Heart right ventricle (tissue), 16 donors: Measurements from ENCODE around the gene RNF115. TPM values are rescaled to one million over a fixed set of nuclear protein-coding genes. Genes with fewer than 3 reads are reported as not detected.

Experiments used
- ATAC-seq, 8 donors: fragments of 200-7000 bp; cut with Tn5 transposase; one replicate each; pipeline ENCODE4 v1.9.1; 2020; ENCODE audit warnings: mild to moderate bottlenecking in 8 of 8, moderate library complexity in 8 of 8, moderate number of reproducible peaks in 1 of 8
- DNase-seq, 2 donors: peaks; one replicate each; pipeline ENCODE4 v3.0.0-alpha.2; 2020
- H3K27ac ChIP-seq, 10 donors: fragments of 200-600 bp; sonication (generic) in 2 of 10; one replicate each; pipeline versions ENCODE4 v1.5.0 to v1.8.0; 2020 to 2022; ENCODE audit warnings: mild to moderate bottlenecking in 3 of 10
- H3K27me3 ChIP-seq, 7 donors: fragments of 200-600 bp; one replicate each; pipeline ENCODE4 v1.8.0; 2021 to 2022; ENCODE audit warnings: mild to moderate bottlenecking in 2 of 7
- H3K36me3 ChIP-seq, 9 donors: fragments of 200-600 bp; sonication (generic) in 1 of 9; one replicate each; pipeline versions ENCODE4 v1.5.0 to v1.8.0; 2020 to 2022; ENCODE audit warnings: mild to moderate bottlenecking in 2 of 9
- H3K4me1 ChIP-seq, 9 donors: fragments of 200-600 bp; sonication (generic) in 1 of 9; one replicate each; pipeline versions ENCODE4 v1.5.0 to v1.8.0; 2020 to 2022; ENCODE audit warnings: mild to moderate bottlenecking in 4 of 9
- H3K4me3 ChIP-seq, 10 donors: fragments of 200-600 bp; sonication (generic) in 2 of 10; one replicate each; pipeline versions ENCODE4 v1.5.0 to v1.8.0; 2020 to 2022; ENCODE audit warnings: mild to moderate bottlenecking in 7 of 10, moderate library complexity in 2 of 10
- H3K9me3 ChIP-seq, 11 donors: fragments of 200-600 bp in 10 of 11; sonication (generic) in 2 of 11; one replicate each; pipeline versions ENCODE4 v1.5.0 to v1.8.0; 2013 to 2022; ENCODE audit warnings: mild to moderate bottlenecking in 2 of 11, control low read depth in 1 of 11, moderate library complexity in 1 of 11
- CTCF ChIP-seq, 9 donors: fragments of 200-600 bp; sonication (generic) in 2 of 9; IDR thresholded peaks; one replicate each; pipeline versions ENCODE4 v1.5.0 to v1.8.0; 2021 to 2022; ENCODE audit warnings: antibody characterized with exemption in 9 of 9, mild to moderate bottlenecking in 5 of 9, moderate library complexity in 1 of 9
- WGBS, 2 donors: extraction: QIAGEN DNeasy Blood & Tissue Kit; methylation state at CpG; one replicate each; pipeline ENCODE4 v1.1.7; 2013; ENCODE audit warnings: inconsistent platforms in 1 of 2; 5-methylcytosine and 5-hydroxymethylcytosine counted together
- intact Hi-C, 10 donors: fragments of 100-400 bp; cut with DNase I; formaldehyde crosslinking; loops; one replicate each; pipeline versions ENCODE4 v1.11.1 to v1.14.2; 2022
- polyA plus RNA-seq, 2 donors: library from polyadenylated mRNA; stranded (reverse); fragments of 200-250 nt; gene quantifications; one replicate each; pipeline ENCODE4 v1.2.3, GENCODE V29; 2013
- total RNA-seq, 10 donors: library from RNA; stranded (reverse); fragmentation: NEBNext Ultra II Directional in 3 of 10; extraction: Animal tissue kit (Norgen Biotek cat#: 25700) in 3 of 10; gene quantifications; one replicate each; pipeline versions ENCODE4 v1.2.1 to v1.2.4, GENCODE V29; 2021 to 2023
- donor health status: Arrhythmogenic right ventricular cardiomyopathy.
- donor health status: ischemic (EF 13 %, LVEDD 7.1; RV severe dilation, severe dysfunction).
- donor health status: healthy with polysubstance abuse.
- donor health status: DM: no; HTN: yes; CAD: no.
- donor health status: DM: no; HTN: no; CAD: no.
- donor health status: ischemic (EF 25% LVEDD 6.9; RV normal size, moderate dysfunction).
- donor health status: ischemic (EF 25% LVEDD 5.7; RV mildly dilated, moderate dysfunction).
- donor health status: healthy.
- donor health status: DM: yes; HTN: yes; CAD: no.
- donor health status: Ischemic cardiomyopathy.
- donor health status: ischemic (EF 35%, LVEDD 5.7; RV mildly dilated, moderate dysfunction).
- donor health status: nonischemic (EF 11% LVEDD 7.7; RV severe dilation, severe dysfunction).
- donor health status: DM: yes; HTN: yes; CAD: no.
- donor health status: PGD.
- donor health status: ischemic (EF 29% LVEDD 5.4; RV normal size, mild dysfunction).
- donor health status: nonischemic (EF 23%, LVEDD 6.1; RV moderate dilation, normal function).

Gene RNF115
- total and polyA plus RNA-seq, 12 donors, result 12.8 to 99.0 (median 48.9) TPM

- DNase-seq (no peak), ATAC-seq (no peak)
- TF ChIP-seq CTCF (IDR thresholded peaks at IDR 0.05), result no peak
- H3K27ac ChIP-seq, result no peak overlapping the region
- WGBS, 2 donors, result 79 to 84% methylated on average over 1 of the region's 1 CpG
- intact Hi-C loops, result no loop called here
- H3K4me1 ChIP-seq, result peaks cover 0 to 32% (median 7%) of the 10 kb centered on the region in 9 donors
- no peak overlapping the region for H3K4me3 ChIP-seq
- peaks cover 0 to 15% (median 0%) of the 10 kb centered on the region in 11 donors for H3K9me3 ChIP-seq
- peaks cover 0 to 89% (median 20%) of the 10 kb centered on the region in 9 donors for H3K36me3 ChIP-seq
- no peaks in the 10 kb centered on the region for H3K27me3 ChIP-seq
Observed at GRCh38 chr1:145759721-145760120, 64.2 kb downstream of the RNF115 start.

- peak overlapping the region in 2 of 10 donors; percentile 11 to 16 for H3K27ac ChIP-seq
Observed at GRCh38 chr1:145758575-145758974, 65.3 kb downstream of the RNF115 start.

GRCh38 chr1:145758116-145758515 lies 65.8 kb downstream of the RNF115 start:
- intact Hi-C loops, result no loop called here
- no peaks in the 10 kb centered on the region for H3K27me3 ChIP-seq
- H3K9me3 ChIP-seq, result peaks cover 0 to 15% (median 0%) of the 10 kb centered on the region in 11 donors
- WGBS, 2 donors, result 64 to 68% methylated on average over 1 of the region's 1 CpG
- peak overlapping the region in 2 of 10 donors; percentile 11 to 16 for H3K27ac ChIP-seq
- no peak for TF ChIP-seq CTCF (IDR thresholded peaks at IDR 0.05)
- ATAC-seq (peak in 3 of 8 donors; percentile 41 to 65 (median 45)), DNase-seq (peak in 1 of 2 donors; percentile 14)
- H3K36me3 ChIP-seq, result peaks cover 0 to 91% (median 20%) of the 10 kb centered on the region in 9 donors
- H3K4me3 ChIP-seq, result no peak overlapping the region
- peaks cover 0 to 29% (median 7%) of the 10 kb centered on the region in 9 donors for H3K4me1 ChIP-seq

More at GRCh38 chr1:145758575-145758974, 65.3 kb downstream of the RNF115 start:
- no peak for ATAC-seq
- Histone ChIP-seq H3K4me3 (no peak overlapping the region), H3K9me3 (peaks cover 0 to 15% (median 0%) of the 10 kb centered on the region in 11 donors), H3K4me1 (peaks cover 0 to 29% (median 7%) of the 10 kb centered on the region in 9 donors), H3K27me3 (no peaks in the 10 kb centered on the region), H3K36me3 (peaks cover 0 to 91% (median 20%) of the 10 kb centered on the region in 9 donors)
- intact Hi-C loops, result no loop called here
- 67 to 72% methylated on average over 1 of the region's 1 CpG for WGBS, 2 donors
- TF ChIP-seq CTCF (IDR thresholded peaks at IDR 0.05), result no peak
- no peak for DNase-seq

GRCh38 chr1:145757420-145757819 lies 66.5 kb downstream of the RNF115 start:
- Histone ChIP-seq H3K36me3 (peaks cover 0 to 92% (median 20%) of the 10 kb centered on the region in 9 donors), H3K4me3 (no peak overlapping the region), H3K27ac (no peak overlapping the region), H3K4me1 (peaks cover 0 to 30% (median 7%) of the 10 kb centered on the region in 9 donors), H3K27me3 (no peaks in the 10 kb centered on the region), H3K9me3 (peaks cover 0 to 14% (median 0%) of the 10 kb centered on the region in 11 donors)
- no peak for DNase-seq
- no peak for ATAC-seq
- intact Hi-C loops, result no loop called here
- WGBS, 2 donors, result 97 to 99% methylated on average over 2 of the region's 2 CpGs
- no peak for TF ChIP-seq CTCF (IDR thresholded peaks at IDR 0.05)
